Epithelial cell of alveolus of lung (primary cell): ENCODE results near the gene IGF2R. TPM values are rescaled to one million over a fixed set of nuclear protein-coding genes. Genes with fewer than 3 reads are reported as not detected.

Experiments used
- total RNA-seq: library from RNA; depleted of rRNA; stranded (reverse); fragments of >200 nt; gene quantifications from 2 replicates; pipeline ENCODE4 v1.2.1, GENCODE V29; 2015

The IGF2R gene, protein sequence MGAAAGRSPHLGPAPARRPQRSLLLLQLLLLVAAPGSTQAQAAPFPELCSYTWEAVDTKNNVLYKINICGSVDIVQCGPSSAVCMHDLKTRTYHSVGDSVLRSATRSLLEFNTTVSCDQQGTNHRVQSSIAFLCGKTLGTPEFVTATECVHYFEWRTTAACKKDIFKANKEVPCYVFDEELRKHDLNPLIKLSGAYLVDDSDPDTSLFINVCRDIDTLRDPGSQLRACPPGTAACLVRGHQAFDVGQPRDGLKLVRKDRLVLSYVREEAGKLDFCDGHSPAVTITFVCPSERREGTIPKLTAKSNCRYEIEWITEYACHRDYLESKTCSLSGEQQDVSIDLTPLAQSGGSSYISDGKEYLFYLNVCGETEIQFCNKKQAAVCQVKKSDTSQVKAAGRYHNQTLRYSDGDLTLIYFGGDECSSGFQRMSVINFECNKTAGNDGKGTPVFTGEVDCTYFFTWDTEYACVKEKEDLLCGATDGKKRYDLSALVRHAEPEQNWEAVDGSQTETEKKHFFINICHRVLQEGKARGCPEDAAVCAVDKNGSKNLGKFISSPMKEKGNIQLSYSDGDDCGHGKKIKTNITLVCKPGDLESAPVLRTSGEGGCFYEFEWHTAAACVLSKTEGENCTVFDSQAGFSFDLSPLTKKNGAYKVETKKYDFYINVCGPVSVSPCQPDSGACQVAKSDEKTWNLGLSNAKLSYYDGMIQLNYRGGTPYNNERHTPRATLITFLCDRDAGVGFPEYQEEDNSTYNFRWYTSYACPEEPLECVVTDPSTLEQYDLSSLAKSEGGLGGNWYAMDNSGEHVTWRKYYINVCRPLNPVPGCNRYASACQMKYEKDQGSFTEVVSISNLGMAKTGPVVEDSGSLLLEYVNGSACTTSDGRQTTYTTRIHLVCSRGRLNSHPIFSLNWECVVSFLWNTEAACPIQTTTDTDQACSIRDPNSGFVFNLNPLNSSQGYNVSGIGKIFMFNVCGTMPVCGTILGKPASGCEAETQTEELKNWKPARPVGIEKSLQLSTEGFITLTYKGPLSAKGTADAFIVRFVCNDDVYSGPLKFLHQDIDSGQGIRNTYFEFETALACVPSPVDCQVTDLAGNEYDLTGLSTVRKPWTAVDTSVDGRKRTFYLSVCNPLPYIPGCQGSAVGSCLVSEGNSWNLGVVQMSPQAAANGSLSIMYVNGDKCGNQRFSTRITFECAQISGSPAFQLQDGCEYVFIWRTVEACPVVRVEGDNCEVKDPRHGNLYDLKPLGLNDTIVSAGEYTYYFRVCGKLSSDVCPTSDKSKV (N-terminal part only)
- 62.8 and 67.4 TPM in 2 replicates for total RNA-seq

DNA sequence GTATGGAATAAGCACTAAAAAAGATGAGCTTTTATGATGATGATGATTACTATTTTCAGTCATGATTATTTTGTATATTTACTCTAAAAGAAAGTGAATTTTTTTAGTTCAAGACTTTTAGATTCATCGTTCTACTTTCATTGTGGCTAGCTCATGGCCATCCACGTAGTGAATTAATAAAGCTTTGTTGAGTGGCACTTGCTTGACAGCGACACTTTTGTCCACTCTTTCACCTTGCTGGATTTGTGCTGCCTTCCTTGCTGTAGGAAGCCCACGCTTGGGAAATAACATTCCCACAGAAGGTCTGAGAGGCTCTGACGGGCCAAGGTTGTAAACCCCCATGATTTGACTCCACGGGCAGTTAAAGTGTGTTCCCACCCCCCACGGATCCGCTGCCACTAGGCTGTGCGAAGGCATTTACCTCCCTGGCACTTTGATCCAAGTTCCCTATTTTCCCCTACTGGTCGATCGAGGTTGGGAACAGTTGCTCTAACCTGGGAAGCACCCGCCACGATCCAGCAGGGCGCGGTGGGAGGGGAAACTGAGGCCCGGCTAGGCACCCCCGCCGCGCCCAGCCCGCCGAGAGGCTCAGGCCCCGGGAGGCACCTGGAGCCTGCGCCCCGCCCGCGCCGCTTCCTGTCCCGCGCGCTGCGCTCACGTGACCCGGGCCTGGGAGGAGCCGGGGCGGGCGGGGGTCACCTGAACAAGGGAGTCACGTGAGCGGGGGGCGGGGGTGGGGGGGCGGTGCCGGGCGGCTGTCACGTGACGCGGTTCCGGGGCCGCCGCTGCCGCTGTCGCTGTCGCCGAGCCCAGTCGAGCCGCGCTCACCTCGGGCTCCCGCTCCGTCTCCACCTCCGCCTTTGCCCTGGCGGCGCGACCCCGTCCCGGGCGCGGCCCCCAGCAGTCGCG lies at the start of gene IGF2R:
TSS of gene IGF2R (plus strand) at position 788 of the 909 bp plus-strand sequence. CDS start 165 bp downstream, outside the sequence.

GRCh38 chr6:160121558-160121957 lies 152.7 kb downstream of the IGF2R start, which contains the start of gene SLC22A1:
Gene SLC22A1 (plus strand): TSS chr6:160121815. CDS start chr6:160121936, 121 bp downstream.

Other genes with a start within 250 kb of the IGF2R start
- 62.6 and 90.6 TPM in 2 replicates for gene WTAP, start 241.6 kb upstream of the IGF2R start, total RNA-seq
- gene ACAT2, start 207.0 kb upstream of the IGF2R start, total RNA-seq = 6.8 and 87.9 TPM in 2 replicates
- 136 and 220 TPM in 2 replicates for gene TCP1, start 179.5 kb upstream of the IGF2R start, total RNA-seq
- gene MRPL18, start 178.6 kb upstream of the IGF2R start, total RNA-seq = 75.6 and 96.3 TPM in 2 replicates
- gene PNLDC1, start 168.8 kb upstream of the IGF2R start, total RNA-seq = 0.16 TPM in 1 of 2 replicates, not detected in the other
- gene MAS1, start 78.1 kb upstream of the IGF2R start, total RNA-seq = not detected in 2 replicates
- gene SLC22A1, start 152.7 kb downstream of the IGF2R start, total RNA-seq = not detected in 2 replicates